ENCODE data around the gene TSEN2. TPM values are rescaled to one million over a fixed set of nuclear protein-coding genes. Genes with fewer than 3 reads are reported as not detected.

TSEN2 gene
- total RNA-seq, 4 donors from 2014 or later: 16.1 to 26.7 (median 21.4) TPM

GRCh38 chr3:12458901-12459300, 25.4 kb upstream of the TSEN2 start:
- H3K9me3 ChIP-seq: no peaks in the 10 kb centered on the region
- H3K27me3 ChIP-seq: no peaks in the 10 kb centered on the region
- TF ChIP-seq EP300 (IDR thresholded peaks at IDR 0.05) (no peak), POLR2A (IDR thresholded peaks at IDR 0.05) (no peak), POLR2AphosphoS5 (IDR thresholded peaks at IDR 0.05) (no peak), CTCF (IDR thresholded peaks at IDR 0.05) (no peak)
- H3K27ac ChIP-seq: no peak overlapping the region
- no peaks in the 10 kb centered on the region for H3K4me1 ChIP-seq
- ATAC-seq: peak; percentile 13
- WGBS, 2 donors (ENCODE audit: low coverage in 1 of 2): 51% methylated on average over 6 of the region's 8 CpGs; no CpG with 5 or more reads in 1 of the 2 donors
- no peaks in the 10 kb centered on the region for H3K36me3 ChIP-seq
- H3K4me3 ChIP-seq: no peak overlapping the region

GRCh38 chr3:12460127-12460526, 24.2 kb upstream of the TSEN2 start:
- H3K4me3 ChIP-seq: no peak overlapping the region
- no peaks in the 10 kb centered on the region for H3K36me3 ChIP-seq
- H3K27ac ChIP-seq: no peak overlapping the region
- H3K27me3 ChIP-seq: no peaks in the 10 kb centered on the region
- H3K4me1 ChIP-seq: no peaks in the 10 kb centered on the region
- no peaks in the 10 kb centered on the region for H3K9me3 ChIP-seq
- no peak for ATAC-seq
- TF ChIP-seq POLR2AphosphoS5 (IDR thresholded peaks at IDR 0.05): no peak
- TF ChIP-seq POLR2A (IDR thresholded peaks at IDR 0.05): no peak
- no peak for TF ChIP-seq EP300 (IDR thresholded peaks at IDR 0.05)
- TF ChIP-seq CTCF (IDR thresholded peaks at IDR 0.05): no peak
- 67 to 72% methylated on average over 3 of the region's 3 CpGs for WGBS, 2 donors (ENCODE audit: low coverage in 1 of 2)

- TF ChIP-seq CTCF (IDR thresholded peaks at IDR 0.05): no peak
- TF ChIP-seq EP300 (IDR thresholded peaks at IDR 0.05): no peak
- TF ChIP-seq POLR2A (IDR thresholded peaks at IDR 0.05): no peak
- no peak for TF ChIP-seq POLR2AphosphoS5 (IDR thresholded peaks at IDR 0.05)
- ATAC-seq: no peak
- 80 to 85% methylated on average over 3 to 5 of the region's 7 CpGs for whole genome bisulfite sequencing, 2 donors (ENCODE audit: low coverage in 1 of 2)
- Histone ChIP-seq H3K9me3 (no peaks in the 10 kb centered on the region), H3K4me3 (no peak overlapping the region), H3K36me3 (no peaks in the 10 kb centered on the region), H3K27ac (no peak overlapping the region), H3K4me1 (no peaks in the 10 kb centered on the region), H3K27me3 (peaks cover 3% of the 10 kb centered on the region)
These were observed 23.1 kb upstream of the TSEN2 start for GRCh38 chr3:12461097-12461649.

GRCh38 chr3:12462159-12462947, 21.9 kb upstream of the TSEN2 start:
- no peaks in the 10 kb centered on the region for H3K36me3 ChIP-seq
- no peaks in the 10 kb centered on the region for H3K9me3 ChIP-seq
- H3K27me3 ChIP-seq: peaks cover 4% of the 10 kb centered on the region
- H3K4me3 ChIP-seq: no peak overlapping the region
- no peak overlapping the region for H3K27ac ChIP-seq
- no peak for ATAC-seq
- 4% methylated on average over 5 of the region's 9 CpGs; no CpG with 5 or more reads in 1 of the 2 donors for WGBS, 2 donors (ENCODE audit: low coverage in 1 of 2)
- H3K4me1 ChIP-seq: no peaks in the 10 kb centered on the region
- TF ChIP-seq POLR2AphosphoS5 (IDR thresholded peaks at IDR 0.05): no peak

GRCh38 chr3:12463686-12464085, 20.6 kb upstream of the TSEN2 start:
- TF ChIP-seq POLR2AphosphoS5 (IDR thresholded peaks at IDR 0.05) (no peak), CTCF (IDR thresholded peaks at IDR 0.05) (no peak), POLR2A (IDR thresholded peaks at IDR 0.05) (no peak), EP300 (IDR thresholded peaks at IDR 0.05) (no peak)
- WGBS, 2 donors (ENCODE audit: low coverage in 1 of 2): no CpG with 5 or more reads among the region's 1 CpG
- Histone ChIP-seq H3K36me3 (no peaks in the 10 kb centered on the region), H3K4me1 (no peaks in the 10 kb centered on the region), H3K27ac (no peak overlapping the region), H3K9me3 (no peaks in the 10 kb centered on the region), H3K4me3 (no peak overlapping the region), H3K27me3 (peaks cover 4% of the 10 kb centered on the region)
- no peak for ATAC-seq
